ENCODE measurements around the gene CTSD.
"Not testable (repeated sequence)": the region's sequence is repeated elsewhere in the genome, so short reads cannot be mapped to it uniquely, and the experiment has no call there.

CTSD gene

DNA sequence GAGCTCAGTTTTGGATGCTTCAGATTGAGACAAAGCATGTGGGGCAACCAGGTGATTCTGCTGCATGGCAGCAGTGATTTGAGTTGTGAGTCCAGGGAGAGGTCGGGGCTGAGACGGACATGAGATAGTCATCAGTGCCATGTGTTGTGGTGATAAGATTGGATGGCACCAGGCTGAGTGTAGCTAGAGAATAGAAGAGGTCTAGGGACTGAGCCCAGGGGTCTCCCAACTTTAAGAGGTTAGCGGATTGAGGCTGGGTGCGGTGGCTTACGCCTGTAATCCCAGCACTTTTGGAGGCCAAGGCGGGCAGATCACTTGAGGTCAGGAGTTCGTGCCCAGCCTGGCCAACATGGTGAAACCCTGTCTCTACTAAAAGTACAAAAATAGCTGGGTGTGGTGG lies 6.3 kb upstream of the CTSD start:
- Histone ChIP-seq H3K4me2 (ENCODE audit: low read depth, low read length, poor library complexity, severe bottlenecking) (no peak overlapping the region), H3K27me3 (ENCODE audit: insufficient read depth, low read length, poor library complexity, severe bottlenecking) (no peaks in the 10 kb centered on the region)
- TF ChIP-seq CTCF (conservative IDR thresholded peaks at IDR 0.05; ENCODE audit: low read length) (no peak), EZH2phosphoT487 (IDR thresholded peaks at IDR 0.05; ENCODE audit: borderline replicate concordance) (no peak)

DNA sequence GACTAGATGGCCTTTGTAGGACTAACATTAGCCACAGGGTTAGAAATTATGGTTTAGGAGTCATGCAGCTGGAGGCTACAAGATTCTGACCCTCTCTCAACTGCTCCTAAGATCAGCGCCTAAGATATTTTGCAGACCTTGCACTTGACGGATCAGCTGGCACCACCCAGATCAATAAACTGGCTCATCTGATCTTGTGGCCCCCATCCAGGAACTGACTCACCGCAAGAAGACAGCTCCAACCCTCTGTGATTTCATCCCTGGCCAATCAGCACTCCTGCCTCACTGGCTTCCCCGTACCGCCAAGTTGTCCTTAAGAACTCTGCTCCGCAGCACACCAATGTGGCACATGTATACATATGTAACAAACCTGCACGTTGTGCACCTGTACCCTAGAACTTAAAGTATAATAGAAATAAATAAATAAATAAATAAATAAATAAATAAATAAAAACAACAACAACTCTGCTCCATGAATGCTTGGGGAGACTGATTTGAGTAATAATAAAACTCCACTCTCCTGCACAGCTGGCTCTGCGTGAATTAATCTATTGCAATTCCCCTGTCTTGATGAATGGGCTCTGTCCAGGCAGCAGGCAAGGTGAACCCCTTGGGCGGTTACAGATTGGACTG lies 5.7 kb upstream of the CTSD start:
- peaks cover 34% of the 10 kb centered on the region for H3K4me1 ChIP-seq (ENCODE audit: insufficient read depth, low read length, poor library complexity, severe bottlenecking)
- H3F3A ChIP-seq (ENCODE audit: low read depth); H3K9ac ChIP-seq (ENCODE audit: low read depth, low read length, poor library complexity, severe bottlenecking); H3K4me2 ChIP-seq (ENCODE audit: low read depth, low read length, poor library complexity, severe bottlenecking); H3K79me2 ChIP-seq (ENCODE audit: insufficient read depth, low read length); H3K9me3 ChIP-seq (ENCODE audit: insufficient read depth, low read depth, low read length); H3K4me3 ChIP-seq (ENCODE audit: low read length, poor library complexity, severe bottlenecking); H2AFZ ChIP-seq (ENCODE audit: low read length); H3K27me3 ChIP-seq (ENCODE audit: insufficient read depth, low read length, poor library complexity, severe bottlenecking); H3K9me2 ChIP-seq (replicated peaks; ENCODE audit: low read depth, low read length); H3K36me3 ChIP-seq (ENCODE audit: insufficient read depth, low read length); H4K20me1 ChIP-seq (ENCODE audit: insufficient read depth, low read length, poor library complexity, severe bottlenecking): not testable (repeated sequence)

More for the DNA sequence above, 6.3 kb upstream of the CTSD start:
- Histone ChIP-seq H2AFZ (ENCODE audit: low read length) (no peak overlapping the region), H4K20me1 (ENCODE audit: insufficient read depth, low read length, poor library complexity, severe bottlenecking) (no peaks in the 10 kb centered on the region), H3F3A (ENCODE audit: low read depth) (no peaks in the 10 kb centered on the region), H3K4me1 (ENCODE audit: insufficient read depth, low read length, poor library complexity, severe bottlenecking) (peaks cover 33% of the 10 kb centered on the region), H3K36me3 (ENCODE audit: insufficient read depth, low read length) (no peaks in the 10 kb centered on the region), H3K9me2 (replicated peaks; ENCODE audit: low read depth, low read length) (no peaks in the 10 kb centered on the region), H3K4me3 (ENCODE audit: low read length, poor library complexity, severe bottlenecking) (no peak overlapping the region), H3K9me3 (ENCODE audit: insufficient read depth, low read depth, low read length) (no peaks in the 10 kb centered on the region; the same call in 1 of the 2 replicates), H3K9ac (ENCODE audit: low read depth, low read length, poor library complexity, severe bottlenecking) (no peak overlapping the region), H3K79me2 (ENCODE audit: insufficient read depth, low read length) (no peaks in the 10 kb centered on the region)

DNA sequence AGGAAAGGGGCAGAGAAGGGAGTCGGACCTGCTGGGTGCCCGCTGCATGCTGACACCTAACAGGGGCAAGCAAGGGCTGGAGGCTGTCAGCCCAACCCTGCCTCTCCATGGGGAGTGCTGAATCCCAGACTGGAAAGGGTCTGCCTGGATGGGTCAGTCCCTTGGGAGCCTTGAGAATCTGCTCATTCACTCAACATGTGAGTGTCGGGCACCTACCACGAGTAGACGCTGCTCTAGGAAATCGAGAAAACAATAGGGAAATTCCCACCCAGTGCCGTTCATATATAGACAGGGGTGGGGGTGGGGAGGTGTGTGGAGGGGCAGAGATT lies 4.4 kb upstream of the CTSD start:
- H3K36me3 ChIP-seq (ENCODE audit: insufficient read depth, low read length) = no peaks in the 10 kb centered on the region
- peaks cover 7% of the 10 kb centered on the region for H3K79me2 ChIP-seq (ENCODE audit: insufficient read depth, low read length)
- H3K4me2 ChIP-seq (ENCODE audit: low read depth, low read length, poor library complexity, severe bottlenecking) = no peak overlapping the region
- no peaks in the 10 kb centered on the region for H3K9me2 ChIP-seq (replicated peaks; ENCODE audit: low read depth, low read length)
- peaks cover 29% of the 10 kb centered on the region for H3K4me1 ChIP-seq (ENCODE audit: insufficient read depth, low read length, poor library complexity, severe bottlenecking)
- H3F3A ChIP-seq (ENCODE audit: low read depth) = no peaks in the 10 kb centered on the region
- peaks cover 2% of the 10 kb centered on the region for H4K20me1 ChIP-seq (ENCODE audit: insufficient read depth, low read length, poor library complexity, severe bottlenecking)
- no peak overlapping the region for H3K9ac ChIP-seq (ENCODE audit: low read depth, low read length, poor library complexity, severe bottlenecking)
- H2AFZ ChIP-seq (ENCODE audit: low read length) = no peak overlapping the region
- no peak for TF ChIP-seq EZH2phosphoT487 (IDR thresholded peaks at IDR 0.05; ENCODE audit: borderline replicate concordance)
- TF ChIP-seq CTCF (conservative IDR thresholded peaks at IDR 0.05; ENCODE audit: low read length) = no peak
- no peaks in the 10 kb centered on the region for H3K9me3 ChIP-seq (ENCODE audit: insufficient read depth, low read depth, low read length)
- no peak overlapping the region for H3K4me3 ChIP-seq (ENCODE audit: low read length, poor library complexity, severe bottlenecking)
- H3K27me3 ChIP-seq (ENCODE audit: insufficient read depth, low read length, poor library complexity, severe bottlenecking) = peaks cover 3% of the 10 kb centered on the region

GRCh38 chr11:1767399-1768140 lies 3.8 kb upstream of the CTSD start:
- Histone ChIP-seq H3K4me2 (ENCODE audit: low read depth, low read length, poor library complexity, severe bottlenecking) (no peak overlapping the region), H3K9me2 (replicated peaks; ENCODE audit: low read depth, low read length) (no peaks in the 10 kb centered on the region), H3K9me3 (ENCODE audit: insufficient read depth, low read depth, low read length) (no peaks in the 10 kb centered on the region), H3K27me3 (ENCODE audit: insufficient read depth, low read length, poor library complexity, severe bottlenecking) (peaks cover 3% of the 10 kb centered on the region), H3K79me2 (ENCODE audit: insufficient read depth, low read length) (peaks cover 12% of the 10 kb centered on the region), H2AFZ (ENCODE audit: low read length) (no peak overlapping the region), H3K4me3 (ENCODE audit: low read length, poor library complexity, severe bottlenecking) (no peak overlapping the region), H3K4me1 (ENCODE audit: insufficient read depth, low read length, poor library complexity, severe bottlenecking) (peaks cover 29% of the 10 kb centered on the region), H3K9ac (ENCODE audit: low read depth, low read length, poor library complexity, severe bottlenecking) (no peak overlapping the region), H3F3A (ENCODE audit: low read depth) (no peaks in the 10 kb centered on the region), H4K20me1 (ENCODE audit: insufficient read depth, low read length, poor library complexity, severe bottlenecking) (peaks cover 6% of the 10 kb centered on the region), H3K36me3 (ENCODE audit: insufficient read depth, low read length) (no peaks in the 10 kb centered on the region)
- TF ChIP-seq CTCF (conservative IDR thresholded peaks at IDR 0.05; ENCODE audit: low read length) (no peak), EZH2phosphoT487 (IDR thresholded peaks at IDR 0.05; ENCODE audit: borderline replicate concordance) (no peak)

All from Loucy (cell line).